ENCODE measurements around the gene RTL9.

DNA sequence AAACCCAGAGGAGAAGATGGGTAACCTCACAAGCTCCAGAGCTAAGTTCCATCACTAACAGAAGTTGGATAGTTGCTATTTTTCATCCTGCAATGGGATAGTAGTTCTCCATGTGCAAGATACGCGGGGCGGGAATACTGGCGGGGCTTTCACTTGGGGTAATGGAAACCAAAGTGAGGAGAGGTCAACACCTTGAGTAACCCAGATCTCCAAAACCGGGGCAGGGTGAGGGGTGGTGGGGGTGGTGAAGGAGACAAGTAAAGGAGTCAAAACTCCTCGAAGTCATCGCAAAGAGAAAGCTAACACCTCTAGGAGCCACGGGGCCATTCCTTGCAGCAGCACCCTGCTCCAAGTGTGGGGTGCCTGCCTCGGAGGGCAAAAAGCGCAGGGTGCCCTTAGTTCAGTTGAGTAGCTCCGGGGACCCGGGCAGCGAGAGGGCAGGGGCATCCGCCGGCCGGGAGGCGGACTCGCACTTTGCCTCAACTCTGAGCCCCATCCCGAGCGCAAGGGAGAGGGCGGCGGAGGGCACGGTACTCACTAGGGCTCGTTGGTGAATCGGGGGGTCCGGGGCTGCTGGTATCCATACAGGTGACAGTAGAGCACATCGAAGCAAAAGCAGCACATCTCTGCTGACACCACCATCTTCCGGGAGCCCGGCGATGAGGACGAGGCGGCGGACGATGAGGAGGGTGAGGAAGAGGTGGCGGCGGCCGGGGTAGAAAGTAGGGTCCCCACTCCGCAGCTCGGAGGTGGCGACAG lies 41.4 kb upstream of the RTL9 start:
- TF ChIP-seq, protein P1, sequence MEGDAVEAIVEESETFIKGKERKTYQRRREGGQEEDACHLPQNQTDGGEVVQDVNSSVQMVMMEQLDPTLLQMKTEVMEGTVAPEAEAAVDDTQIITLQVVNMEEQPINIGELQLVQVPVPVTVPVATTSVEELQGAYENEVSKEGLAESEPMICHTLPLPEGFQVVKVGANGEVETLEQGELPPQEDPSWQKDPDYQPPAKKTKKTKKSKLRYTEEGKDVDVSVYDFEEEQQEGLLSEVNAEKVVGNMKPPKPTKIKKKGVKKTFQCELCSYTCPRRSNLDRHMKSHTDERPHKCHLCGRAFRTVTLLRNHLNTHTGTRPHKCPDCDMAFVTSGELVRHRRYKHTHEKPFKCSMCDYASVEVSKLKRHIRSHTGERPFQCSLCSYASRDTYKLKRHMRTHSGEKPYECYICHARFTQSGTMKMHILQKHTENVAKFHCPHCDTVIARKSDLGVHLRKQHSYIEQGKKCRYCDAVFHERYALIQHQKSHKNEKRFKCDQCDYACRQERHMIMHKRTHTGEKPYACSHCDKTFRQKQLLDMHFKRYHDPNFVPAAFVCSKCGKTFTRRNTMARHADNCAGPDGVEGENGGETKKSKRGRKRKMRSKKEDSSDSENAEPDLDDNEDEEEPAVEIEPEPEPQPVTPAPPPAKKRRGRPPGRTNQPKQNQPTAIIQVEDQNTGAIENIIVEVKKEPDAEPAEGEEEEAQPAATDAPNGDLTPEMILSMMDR (IDR thresholded peaks at IDR 0.05), result no peak
- TF ChIP-seq POLR2A (IDR thresholded peaks at IDR 0.05), result no peak

All from adrenal gland (tissue), 5 donors.